ENCODE results near the gene SARDH.

Gene SARDH

GRCh38 chr9:133616643-133617405 is 121.3 kb downstream of the SARDH start:
- POLR2A ChIA-PET = no interaction called here
- TF ChIP-seq FOXK2 (IDR thresholded peaks at IDR 0.05) (no peak), TARDBP (IDR thresholded peaks at IDR 0.05) (no peak), ELF4 (IDR thresholded peaks at IDR 0.05) (no peak), ARNT (IDR thresholded peaks at IDR 0.05) (no peak), FOXA1 (IDR thresholded peaks at IDR 0.05) (no peak), PKNOX1 (IDR thresholded peaks at IDR 0.05) (no peak), SP1 (IDR thresholded peaks at IDR 0.05) (no peak), BHLHE40 (IDR thresholded peaks at IDR 0.05; ENCODE audit: borderline replicate concordance) (no peak), CTBP1 (IDR thresholded peaks at IDR 0.05; ENCODE audit: borderline replicate concordance) (no peak), LEF1 (IDR thresholded peaks at IDR 0.05; ENCODE audit: borderline replicate concordance) (no peak), L3MBTL2 (conservative IDR thresholded peaks at IDR 0.05) (no peak), FOXM1 (IDR thresholded peaks at IDR 0.05; ENCODE audit: borderline replicate concordance) (no peak), HDGF (IDR thresholded peaks at IDR 0.05; ENCODE audit: borderline replicate concordance) (no peak), NFRKB (IDR thresholded peaks at IDR 0.05) (no peak), ZNF384 (IDR thresholded peaks at IDR 0.05) (no peak), SUZ12 (IDR thresholded peaks at IDR 0.05) (no peak)
- DNase-seq (ENCODE audit: extremely low spot score) = no peak
- CTCF ChIA-PET = no interaction called here

- ChIA-PET CTCF (no interaction called here), POLR2A (no interaction called here)
Observed at GRCh38 chr9:133615606-133616188, 122.5 kb downstream of the SARDH start.

GRCh38 chr9:133615186-133615585 is 123.0 kb downstream of the SARDH start:
- TF ChIP-seq ELF4 (IDR thresholded peaks at IDR 0.05) (no peak), ZNF384 (IDR thresholded peaks at IDR 0.05) (no peak), CTBP1 (IDR thresholded peaks at IDR 0.05; ENCODE audit: borderline replicate concordance) (no peak), BHLHE40 (IDR thresholded peaks at IDR 0.05; ENCODE audit: borderline replicate concordance) (no peak), FOXK2 (IDR thresholded peaks at IDR 0.05) (no peak), L3MBTL2 (conservative IDR thresholded peaks at IDR 0.05) (no peak), NFRKB (IDR thresholded peaks at IDR 0.05) (no peak), FOXM1 (IDR thresholded peaks at IDR 0.05; ENCODE audit: borderline replicate concordance) (no peak), HDGF (IDR thresholded peaks at IDR 0.05; ENCODE audit: borderline replicate concordance) (no peak), SUZ12 (IDR thresholded peaks at IDR 0.05) (no peak), TARDBP (IDR thresholded peaks at IDR 0.05) (no peak), SP1 (IDR thresholded peaks at IDR 0.05) (no peak), ARNT (IDR thresholded peaks at IDR 0.05) (no peak)
- CTCF ChIA-PET = no interaction called here
- no peak for DNase-seq (ENCODE audit: extremely low spot score)
- POLR2A ChIA-PET = no interaction called here

More at GRCh38 chr9:133615606-133616188, 122.5 kb downstream of the SARDH start:
- no peak for DNase-seq (ENCODE audit: extremely low spot score)
- TF ChIP-seq NFRKB (IDR thresholded peaks at IDR 0.05) (no peak), PKNOX1 (IDR thresholded peaks at IDR 0.05) (no peak), HDGF (IDR thresholded peaks at IDR 0.05; ENCODE audit: borderline replicate concordance) (no peak), ARNT (IDR thresholded peaks at IDR 0.05) (no peak), ZNF384 (IDR thresholded peaks at IDR 0.05) (no peak), FOXA1 (IDR thresholded peaks at IDR 0.05) (no peak), CTBP1 (IDR thresholded peaks at IDR 0.05; ENCODE audit: borderline replicate concordance) (no peak), ELF4 (IDR thresholded peaks at IDR 0.05) (no peak), TARDBP (IDR thresholded peaks at IDR 0.05) (no peak), FOXM1 (IDR thresholded peaks at IDR 0.05; ENCODE audit: borderline replicate concordance) (no peak), L3MBTL2 (conservative IDR thresholded peaks at IDR 0.05) (no peak), LEF1 (IDR thresholded peaks at IDR 0.05; ENCODE audit: borderline replicate concordance) (no peak), SP1 (IDR thresholded peaks at IDR 0.05) (no peak)

- DNase-seq (ENCODE audit: extremely low spot score) = no peak
- ChIA-PET CTCF (no interaction called here), POLR2A (no interaction called here)
- TF ChIP-seq FOXA1 (IDR thresholded peaks at IDR 0.05) (no peak), FOXK2 (IDR thresholded peaks at IDR 0.05) (no peak), L3MBTL2 (conservative IDR thresholded peaks at IDR 0.05) (no peak), ZNF384 (IDR thresholded peaks at IDR 0.05) (no peak), SUZ12 (IDR thresholded peaks at IDR 0.05) (no peak), TARDBP (IDR thresholded peaks at IDR 0.05) (no peak), FOXM1 (IDR thresholded peaks at IDR 0.05; ENCODE audit: borderline replicate concordance) (no peak), SP1 (IDR thresholded peaks at IDR 0.05) (no peak), LEF1 (IDR thresholded peaks at IDR 0.05; ENCODE audit: borderline replicate concordance) (no peak), ELF4 (IDR thresholded peaks at IDR 0.05) (no peak), NFRKB (IDR thresholded peaks at IDR 0.05) (no peak), ARNT (IDR thresholded peaks at IDR 0.05) (no peak), HDGF (IDR thresholded peaks at IDR 0.05; ENCODE audit: borderline replicate concordance) (no peak), CTBP1 (IDR thresholded peaks at IDR 0.05; ENCODE audit: borderline replicate concordance) (no peak), BHLHE40 (IDR thresholded peaks at IDR 0.05; ENCODE audit: borderline replicate concordance) (no peak), PKNOX1 (IDR thresholded peaks at IDR 0.05) (no peak)
Observed at GRCh38 chr9:133614678-133615077, 123.5 kb downstream of the SARDH start.

- CTCF ChIA-PET = no interaction called here
- POLR2A ChIA-PET = no interaction called here
- TF ChIP-seq LEF1 (IDR thresholded peaks at IDR 0.05; ENCODE audit: borderline replicate concordance) = no peak
- no peak for TF ChIP-seq ELF4 (IDR thresholded peaks at IDR 0.05)
- TF ChIP-seq NFRKB (IDR thresholded peaks at IDR 0.05) = no peak
- no peak for TF ChIP-seq HDGF (IDR thresholded peaks at IDR 0.05; ENCODE audit: borderline replicate concordance)
- TF ChIP-seq TARDBP (IDR thresholded peaks at IDR 0.05) = no peak
- no peak for TF ChIP-seq SP1 (IDR thresholded peaks at IDR 0.05)
- TF ChIP-seq L3MBTL2 (conservative IDR thresholded peaks at IDR 0.05) = no peak
- no peak for TF ChIP-seq SUZ12 (IDR thresholded peaks at IDR 0.05)
- TF ChIP-seq ZNF384 (IDR thresholded peaks at IDR 0.05) = no peak
- TF ChIP-seq BHLHE40 (IDR thresholded peaks at IDR 0.05; ENCODE audit: borderline replicate concordance) = no peak
- no peak for TF ChIP-seq CTBP1 (IDR thresholded peaks at IDR 0.05; ENCODE audit: borderline replicate concordance)
- no peak for TF ChIP-seq ARNT (IDR thresholded peaks at IDR 0.05)
- no peak for TF ChIP-seq FOXA1 (IDR thresholded peaks at IDR 0.05)
- TF ChIP-seq FOXM1 (IDR thresholded peaks at IDR 0.05; ENCODE audit: borderline replicate concordance) = no peak
- no peak for TF ChIP-seq PKNOX1 (IDR thresholded peaks at IDR 0.05)
- TF ChIP-seq FOXK2 (IDR thresholded peaks at IDR 0.05) = no peak
- no peak for DNase-seq (ENCODE audit: extremely low spot score)
Observed at GRCh38 chr9:133614056-133614455, 124.1 kb downstream of the SARDH start.

All from HEK293T (cell line).